ENCODE results near the gene LUC7L3.

LUC7L3 gene

GRCh38 chr17:50685691-50686493 is 33.5 kb upstream of the LUC7L3 start:
- H3K4me3 ChIP-seq (ENCODE audit: severe bottlenecking): no peak overlapping the region
- no peaks in the 10 kb centered on the region for H3K9me3 ChIP-seq (ENCODE audit: severe bottlenecking)
- TF ChIP-seq, protein P1, sequence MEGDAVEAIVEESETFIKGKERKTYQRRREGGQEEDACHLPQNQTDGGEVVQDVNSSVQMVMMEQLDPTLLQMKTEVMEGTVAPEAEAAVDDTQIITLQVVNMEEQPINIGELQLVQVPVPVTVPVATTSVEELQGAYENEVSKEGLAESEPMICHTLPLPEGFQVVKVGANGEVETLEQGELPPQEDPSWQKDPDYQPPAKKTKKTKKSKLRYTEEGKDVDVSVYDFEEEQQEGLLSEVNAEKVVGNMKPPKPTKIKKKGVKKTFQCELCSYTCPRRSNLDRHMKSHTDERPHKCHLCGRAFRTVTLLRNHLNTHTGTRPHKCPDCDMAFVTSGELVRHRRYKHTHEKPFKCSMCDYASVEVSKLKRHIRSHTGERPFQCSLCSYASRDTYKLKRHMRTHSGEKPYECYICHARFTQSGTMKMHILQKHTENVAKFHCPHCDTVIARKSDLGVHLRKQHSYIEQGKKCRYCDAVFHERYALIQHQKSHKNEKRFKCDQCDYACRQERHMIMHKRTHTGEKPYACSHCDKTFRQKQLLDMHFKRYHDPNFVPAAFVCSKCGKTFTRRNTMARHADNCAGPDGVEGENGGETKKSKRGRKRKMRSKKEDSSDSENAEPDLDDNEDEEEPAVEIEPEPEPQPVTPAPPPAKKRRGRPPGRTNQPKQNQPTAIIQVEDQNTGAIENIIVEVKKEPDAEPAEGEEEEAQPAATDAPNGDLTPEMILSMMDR (IDR thresholded peaks at IDR 0.05; ENCODE audit: poor library complexity, severe bottlenecking): no peak
- no peaks in the 10 kb centered on the region for H3K27me3 ChIP-seq (ENCODE audit: insufficient read depth, poor library complexity, severe bottlenecking)
- H3K27ac ChIP-seq (ENCODE audit: poor library complexity, severe bottlenecking): peak overlapping the region; percentile 53
- DNase-seq (ENCODE audit: low spot score) (no peak), ATAC-seq (ENCODE audit: low read depth) (no peak)
- H3K4me1 ChIP-seq (ENCODE audit: insufficient read depth, poor library complexity, severe bottlenecking): peaks cover 28% of the 10 kb centered on the region
- no peaks in the 10 kb centered on the region for H3K36me3 ChIP-seq (ENCODE audit: low read depth)

DNA sequence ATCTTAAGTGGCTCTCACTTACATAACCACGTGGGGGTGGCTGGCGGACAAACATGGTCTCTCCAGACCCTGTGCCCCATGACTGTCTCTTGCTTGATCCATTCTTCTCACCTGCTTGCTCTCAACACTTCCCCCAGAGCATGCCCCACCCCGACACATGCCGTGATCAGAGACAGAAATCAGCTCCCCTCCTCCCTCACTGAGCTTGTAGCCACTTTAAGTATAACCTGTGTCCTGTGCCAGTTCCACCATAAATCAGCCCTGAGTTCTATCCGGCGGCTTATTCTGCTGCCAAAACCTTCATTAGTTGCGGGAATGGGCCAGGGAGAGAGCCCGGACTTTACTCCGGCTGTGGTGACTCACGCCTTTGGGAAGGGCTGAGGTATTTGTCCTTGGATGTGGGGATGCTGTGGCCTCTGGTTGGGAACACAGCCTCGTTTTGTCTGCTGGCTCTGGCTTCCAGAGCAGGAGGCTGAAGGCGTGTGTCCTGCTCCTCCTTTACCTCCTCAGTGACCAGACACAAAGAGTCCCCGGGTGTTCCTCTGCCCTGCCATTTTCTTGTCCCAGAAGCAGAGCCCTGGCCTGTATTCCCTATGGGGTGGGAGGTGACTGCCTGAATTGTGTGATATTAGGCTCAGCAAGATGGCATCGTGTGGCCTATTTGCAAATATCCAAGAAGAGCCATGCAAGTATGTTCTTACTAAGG is 32.8 kb upstream of the LUC7L3 start:
- TF ChIP-seq, protein P1 (IDR thresholded peaks at IDR 0.05; ENCODE audit: poor library complexity, severe bottlenecking): no peak
- DNase-seq (ENCODE audit: low spot score) (no peak), ATAC-seq (ENCODE audit: low read depth) (peak; percentile 70)
- Histone ChIP-seq H3K36me3 (ENCODE audit: low read depth) (no peaks in the 10 kb centered on the region), H3K9me3 (ENCODE audit: severe bottlenecking) (no peaks in the 10 kb centered on the region), H3K4me3 (ENCODE audit: severe bottlenecking) (no peak overlapping the region), H3K27me3 (ENCODE audit: insufficient read depth, poor library complexity, severe bottlenecking) (no peaks in the 10 kb centered on the region), H3K27ac (ENCODE audit: poor library complexity, severe bottlenecking) (peak overlapping the region; percentile 53), H3K4me1 (ENCODE audit: insufficient read depth, poor library complexity, severe bottlenecking) (peaks cover 28% of the 10 kb centered on the region)

DNA sequence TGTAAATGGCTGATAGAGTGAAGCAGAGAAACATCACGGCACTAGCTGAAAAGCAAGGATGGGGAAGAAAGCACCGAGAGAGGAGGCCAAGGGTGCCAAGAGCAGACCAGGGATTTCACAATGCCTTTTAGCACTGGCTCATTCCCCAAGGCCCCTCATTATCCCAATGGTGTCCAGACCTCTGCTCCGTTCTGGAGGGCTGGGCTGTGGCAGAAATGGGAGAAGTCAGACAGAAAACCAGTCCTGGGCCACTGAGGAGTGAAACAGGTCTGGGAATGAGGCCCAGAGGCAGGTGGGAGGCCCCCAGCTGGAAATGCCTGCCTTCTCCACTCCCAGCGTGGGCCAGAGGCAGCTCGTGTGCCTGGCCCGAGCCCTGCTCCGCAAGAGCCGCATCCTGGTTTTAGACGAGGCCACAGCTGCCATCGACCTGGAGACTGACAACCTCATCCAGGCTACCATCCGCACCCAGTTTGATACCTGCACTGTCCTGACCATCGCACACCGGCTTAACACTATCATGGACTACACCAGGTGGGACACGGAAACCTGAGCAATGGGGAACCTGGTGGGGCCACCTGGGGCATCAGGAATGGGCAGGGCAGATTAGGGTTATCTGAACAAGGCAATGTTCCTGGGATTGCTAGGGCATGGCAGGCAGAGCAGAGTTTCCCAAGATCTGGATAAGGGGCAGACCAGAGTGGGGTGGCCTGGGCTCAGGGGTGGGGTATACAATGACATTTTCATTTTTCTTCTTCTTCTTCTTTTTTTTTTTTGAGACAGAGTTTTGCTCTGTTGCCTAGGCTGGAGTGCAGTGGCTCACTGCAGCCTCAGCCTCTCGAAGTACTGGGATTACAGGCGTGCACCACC is 32.0 kb upstream of the LUC7L3 start:
- no peaks in the 10 kb centered on the region for H3K27me3 ChIP-seq (ENCODE audit: insufficient read depth, poor library complexity, severe bottlenecking)
- DNase-seq (ENCODE audit: low spot score) (no peak), ATAC-seq (ENCODE audit: low read depth) (no peak)
- H3K27ac ChIP-seq (ENCODE audit: poor library complexity, severe bottlenecking): peak overlapping the region; percentile 53
- H3K36me3 ChIP-seq (ENCODE audit: low read depth): peaks cover 6% of the 10 kb centered on the region
- TF ChIP-seq, protein P1 (IDR thresholded peaks at IDR 0.05; ENCODE audit: poor library complexity, severe bottlenecking): no peak
- no peak overlapping the region for H3K4me3 ChIP-seq (ENCODE audit: severe bottlenecking)
- H3K4me1 ChIP-seq (ENCODE audit: insufficient read depth, poor library complexity, severe bottlenecking): peaks cover 28% of the 10 kb centered on the region
- H3K9me3 ChIP-seq (ENCODE audit: severe bottlenecking): no peaks in the 10 kb centered on the region

DNA sequence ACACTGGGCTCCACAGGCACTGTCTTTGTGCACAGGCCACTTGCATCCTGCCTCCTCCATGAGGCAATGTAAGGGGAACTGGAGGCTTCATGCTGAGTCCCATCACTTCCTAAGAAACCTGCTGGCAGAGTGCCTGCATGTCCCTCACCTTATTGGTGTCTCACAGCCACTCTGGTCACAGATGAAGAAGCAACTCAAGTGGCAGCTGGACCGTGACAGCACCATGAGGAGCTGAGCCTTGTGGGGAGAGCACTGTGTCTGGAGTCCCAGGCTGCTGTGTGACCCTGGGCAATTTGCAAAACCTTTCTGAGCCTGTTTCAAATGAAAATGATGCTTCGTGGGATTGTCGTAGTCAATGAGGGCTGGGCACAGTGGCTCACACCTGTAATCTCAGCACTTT is 31.2 kb upstream of the LUC7L3 start:
- no peak overlapping the region for H3K27ac ChIP-seq (ENCODE audit: poor library complexity, severe bottlenecking)
- no peaks in the 10 kb centered on the region for H3K27me3 ChIP-seq (ENCODE audit: insufficient read depth, poor library complexity, severe bottlenecking)
- H3K4me3 ChIP-seq (ENCODE audit: severe bottlenecking): no peak overlapping the region
- no peaks in the 10 kb centered on the region for H3K9me3 ChIP-seq (ENCODE audit: severe bottlenecking)
- peaks cover 33% of the 10 kb centered on the region for H3K4me1 ChIP-seq (ENCODE audit: insufficient read depth, poor library complexity, severe bottlenecking)
- no peak for ATAC-seq (ENCODE audit: low read depth)
- TF ChIP-seq, protein P1 (IDR thresholded peaks at IDR 0.05; ENCODE audit: poor library complexity, severe bottlenecking): no peak
- peaks cover 14% of the 10 kb centered on the region for H3K36me3 ChIP-seq (ENCODE audit: low read depth)
- DNase-seq (ENCODE audit: low spot score): no peak
